PC-3 (cell line): Measurements from ENCODE around the gene BFSP2. TPM values are rescaled to one million over a fixed set of nuclear protein-coding genes. Genes with fewer than 3 reads are reported as not detected.

ENCODE experiments used
- ATAC-seq: fragments of 200-7000 bp; cut with Tn5 transposase; 2 replicates; pipeline ENCODE4 v1.9.1; 2020; ENCODE audit warnings: mild to moderate bottlenecking, moderate library complexity
- BruUV-seq: library from RNA; stranded (reverse); fragments of 400-500 nt; replicated peaks from 2 replicates; lab custom pipeline; 2021; lab: Mats Ljungman, UMichigan
- CTCF ChIA-PET: fragments of 300-600 bp; sonication (Branson Sonifier 250); formaldehyde crosslinking; loops from one replicate; lab custom pipeline; 2022; ENCODE audit warnings: antibody characterized with exemption; lab: Charles Lee
- POLR2A ChIA-PET: fragments of 300-600 bp; sonication (Branson Sonifier 250); formaldehyde crosslinking; loops from one replicate; lab custom pipeline; 2022; ENCODE audit warnings: antibody characterized with exemption; ENCODE audit not compliant: unreplicated experiment; lab: Charles Lee
- DNase-seq: peaks from one replicate; pipeline ENCODE4 v3.0.0-alpha.2; 2015
- H2AFZ ChIP-seq: fragments of 300-600 bp; sonication (generic); 2 replicates; pipeline ENCODE4 v1.6.0; 2016; ENCODE audit warnings: antibody characterized with exemption, low read length
- H3F3A ChIP-seq: fragments of 300-600 bp; sonication (generic); one replicate; pipeline ENCODE4 v1.6.0; 2017; ENCODE audit warnings: antibody characterized with exemption, low read length, control low read depth, mild to moderate bottlenecking; ENCODE audit not compliant: unreplicated experiment
- H3K27ac ChIP-seq: fragments of 300-600 bp; sonication (generic); 2 replicates; pipeline ENCODE4 v1.5.1; 2016; ENCODE audit warnings: mild to moderate bottlenecking, low read length
- H3K27me3 ChIP-seq: fragments of 300-600 bp; sonication (generic); 2 replicates; pipeline ENCODE4 v1.6.1; 2016; ENCODE audit warnings: low read length, mixed read lengths
- H3K36me3 ChIP-seq: fragments of 300-600 bp; sonication (generic); 2 replicates; pipeline ENCODE4 v1.6.1; 2016; ENCODE audit warnings: low read depth, mixed run types, low read length, mixed read lengths
- H3K4me1 ChIP-seq: fragments of 300-600 bp; sonication (generic); 2 replicates; pipeline ENCODE4 v1.5.1; 2016; ENCODE audit warnings: low read length; ENCODE audit not compliant: insufficient read depth
- H3K4me2 ChIP-seq: fragments of 300-600 bp; sonication (generic); 2 replicates; pipeline ENCODE4 v1.6.0; 2016; ENCODE audit warnings: low read length
- H3K4me3 ChIP-seq: fragments of 300-600 bp; sonication (generic); 2 replicates; pipeline ENCODE4 v1.5.1; 2016; ENCODE audit warnings: mild to moderate bottlenecking, low read length, mixed read lengths
- H3K79me2 ChIP-seq: fragments of 300-600 bp; sonication (generic); 2 replicates; pipeline ENCODE4 v1.6.1; 2017; ENCODE audit warnings: low read length, mixed read lengths
- H3K9ac ChIP-seq: fragments of 300-600 bp; sonication (generic); 2 replicates; pipeline ENCODE4 v1.6.0; 2016; ENCODE audit warnings: mild to moderate bottlenecking, low read length
- H3K9me2 ChIP-seq: fragments of 300-600 bp; sonication (generic); replicated peaks from 2 replicates; pipeline ENCODE4 v1.6.1; 2016; ENCODE audit warnings: mixed run types, low read length, mixed read lengths
- H3K9me3 ChIP-seq: fragments of 300-600 bp; sonication (generic); 2 replicates; pipeline ENCODE4 v1.6.1; 2016; ENCODE audit warnings: low read length, mixed read lengths
- H4K20me1 ChIP-seq: fragments of 300-600 bp; sonication (generic); 2 replicates; pipeline ENCODE4 v1.6.1; 2016; ENCODE audit warnings: low read length, mixed read lengths
- CTCF ChIP-seq: fragments of 300-600 bp; sonication (generic); conservative IDR thresholded peaks from 2 replicates; pipeline ENCODE4 v1.5.1; 2017; ENCODE audit warnings: antibody characterized with exemption, low read depth, mild to moderate bottlenecking, low read length
- EZH2 ChIP-seq: fragments of 300-600 bp; sonication (generic); IDR thresholded peaks from one replicate; pipeline ENCODE4 v1.6.1; 2017; ENCODE audit warnings: antibody characterized with exemption, mild to moderate bottlenecking, low read length; ENCODE audit not compliant: unreplicated experiment
- EZH2phosphoT487 ChIP-seq: fragments of 300-600 bp; sonication (generic); IDR thresholded peaks from 2 replicates; pipeline ENCODE4 v1.6.1; 2018; ENCODE audit warnings: mild to moderate bottlenecking, antibody characterized with exemption, low read length, borderline replicate concordance
- intact Hi-C: fragments of 100-400 bp; cut with micrococcal nuclease; formaldehyde crosslinking; loops from 2 replicates; pipeline ENCODE4 v1.9.0; 2023
- total RNA-seq: library from RNA; depleted of rRNA; stranded (reverse); fragments of >200 nt; gene quantifications from 2 replicates; pipeline ENCODE4 v1.2.3, GENCODE V29; 2014

Gene BFSP2
- total RNA-seq, 1 experiment from 2014 or later, result not detected

DNA sequence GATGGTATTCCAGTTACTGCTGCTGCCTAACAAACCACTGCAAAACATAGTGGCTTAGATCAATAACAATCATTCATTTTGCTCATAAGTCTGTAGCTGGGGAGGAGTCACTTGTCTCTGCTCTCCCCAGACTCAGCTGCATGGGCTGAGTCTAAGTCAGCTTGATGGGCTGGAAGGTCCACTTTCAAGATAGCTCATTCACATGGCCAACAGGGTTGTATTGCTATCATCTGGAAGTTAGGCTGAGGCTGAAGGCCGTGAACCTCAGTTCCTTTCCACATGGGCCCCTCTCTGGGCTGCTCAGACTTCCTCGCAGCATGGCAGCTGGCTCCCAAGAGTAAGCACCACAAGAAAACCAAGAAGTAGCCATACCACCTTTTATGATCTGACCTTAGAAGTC is 28.7 kb upstream of the BFSP2 start:
- DNase-seq (no peak), ATAC-seq (no peak)
- Histone ChIP-seq H3F3A (no peaks in the 10 kb centered on the region), H3K27ac (no peak overlapping the region), H3K4me3 (no peak overlapping the region), H3K9me3 (no peaks in the 10 kb centered on the region), H3K27me3 (peaks cover 11% of the 10 kb centered on the region; the same call in 1 of the 2 replicates), H3K79me2 (no peaks in the 10 kb centered on the region), H2AFZ (no peak overlapping the region), H3K36me3 (no peaks in the 10 kb centered on the region), H4K20me1 (no peaks in the 10 kb centered on the region), H3K4me1 (no peaks in the 10 kb centered on the region), H3K9ac (no peak overlapping the region), H3K9me2 (no peaks in the 10 kb centered on the region), H3K4me2 (no peak overlapping the region)
- POLR2A ChIA-PET, result no interaction called here
- TF ChIP-seq EZH2 (no peak), CTCF (no peak), EZH2phosphoT487 (no peak)
- CTCF ChIA-PET, result no interaction called here
- BruUV-seq, result no TSS peak
- intact Hi-C loops, result no loop called here

DNA sequence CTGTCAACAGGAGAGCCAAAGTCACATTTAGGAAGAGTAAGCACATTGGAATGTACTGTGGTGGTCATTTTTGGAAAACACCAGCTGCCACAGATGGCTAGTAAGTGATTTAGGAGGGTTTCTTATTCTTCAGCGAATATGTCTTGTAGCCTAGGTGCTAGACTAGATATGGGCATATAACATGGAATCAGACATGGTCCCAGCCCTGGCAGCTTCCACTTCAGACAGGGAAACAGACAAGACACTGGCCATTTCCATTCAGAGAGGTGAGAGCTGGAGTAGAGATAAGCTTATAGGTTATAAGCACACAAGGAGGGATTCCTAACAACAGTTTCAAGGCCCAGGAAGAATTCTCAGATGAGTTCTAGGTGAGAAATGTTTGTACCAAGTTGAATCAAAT is 28.2 kb upstream of the BFSP2 start:
- H3K4me1 ChIP-seq, result no peaks in the 10 kb centered on the region
- H3K9ac ChIP-seq, result no peak overlapping the region
- H3K4me2 ChIP-seq, result no peak overlapping the region
- no peaks in the 10 kb centered on the region for H3K9me3 ChIP-seq
- peaks cover 8% of the 10 kb centered on the region; the same call in 1 of the 2 replicates for H3K27me3 ChIP-seq
- H3K4me3 ChIP-seq, result no peak overlapping the region
- no TSS peak for BruUV-seq
- intact Hi-C loops, result no loop called here
- TF ChIP-seq EZH2, result no peak
- TF ChIP-seq CTCF, result no peak
- TF ChIP-seq EZH2phosphoT487, result no peak
- no peaks in the 10 kb centered on the region for H3K9me2 ChIP-seq
- H3K27ac ChIP-seq, result no peak overlapping the region
- POLR2A ChIA-PET, result no interaction called here
- H3K79me2 ChIP-seq, result no peaks in the 10 kb centered on the region
- no peak overlapping the region for H2AFZ ChIP-seq
- DNase-seq, result no peak
- CTCF ChIA-PET, result no interaction called here
- H3K36me3 ChIP-seq, result no peaks in the 10 kb centered on the region
- no peak for ATAC-seq
- H4K20me1 ChIP-seq, result no peaks in the 10 kb centered on the region
- H3F3A ChIP-seq, result no peaks in the 10 kb centered on the region

GRCh38 chr3:133374708-133375402 is 25.0 kb upstream of the BFSP2 start:
- POLR2A ChIA-PET, result no interaction called here
- no peak overlapping the region for H3K4me2 ChIP-seq
- no peak overlapping the region for H3K9ac ChIP-seq
- DNase-seq (no peak), ATAC-seq (no peak)
- TF ChIP-seq EZH2 (no peak), EZH2phosphoT487 (no peak), CTCF (no peak)
- intact Hi-C loops, result no loop called here
- H3K79me2 ChIP-seq, result no peaks in the 10 kb centered on the region
- no peak overlapping the region for H2AFZ ChIP-seq
- CTCF ChIA-PET, result no interaction called here
- peaks cover 7% of the 10 kb centered on the region; the same call in 1 of the 2 replicates for H3K27me3 ChIP-seq
- BruUV-seq, result no TSS peak
- no peak overlapping the region for H3K27ac ChIP-seq
- H3K36me3 ChIP-seq, result no peaks in the 10 kb centered on the region
- H3K4me3 ChIP-seq, result no peak overlapping the region
- H3F3A ChIP-seq, result no peaks in the 10 kb centered on the region
- H3K9me3 ChIP-seq, result no peaks in the 10 kb centered on the region
- no peaks in the 10 kb centered on the region for H3K9me2 ChIP-seq
- no peaks in the 10 kb centered on the region for H3K4me1 ChIP-seq
- no peaks in the 10 kb centered on the region for H4K20me1 ChIP-seq
